WTC11 (cell line): ENCODE data around the gene RBM47. TPM values are rescaled to one million over a fixed set of nuclear protein-coding genes. Genes with fewer than 3 reads are reported as not detected.

Source experiments
- ATAC-seq: fragments of 200-7000 bp; cut with Tn5 transposase; 2 replicates; pipeline ENCODE4 v1.10.0; 2021; ENCODE audit warnings: mild to moderate bottlenecking, moderate library complexity
- CTCF ChIA-PET: fragments of 300-600 bp; sonication (Branson Sonifier 250); formaldehyde crosslinking; loops from one replicate; lab custom pipeline; 2021; ENCODE audit warnings: antibody characterized with exemption; lab: Charles Lee
- POLR2A ChIA-PET: fragments of 350-600 bp; sonication (Branson Sonifier 250); formaldehyde crosslinking; loops from one replicate; lab custom pipeline; 2021; ENCODE audit warnings: antibody characterized with exemption; lab: Charles Lee
- DNase-seq: peaks from one replicate; pipeline ENCODE4 v3.0.0; 2021; ENCODE audit warnings: low spot score
- H3K27ac Mint-ChIP-seq: 2 replicates; pipeline ENCODE4 v1.8.0; 2021; ENCODE audit warnings: mixed read lengths
- H3K27me3 Mint-ChIP-seq: 2 replicates; pipeline ENCODE4 v1.8.0; 2021; ENCODE audit warnings: low read depth, mild to moderate bottlenecking, moderate library complexity, mixed read lengths
- H3K36me3 Mint-ChIP-seq: 2 replicates; pipeline ENCODE4 v1.8.0; 2021; ENCODE audit warnings: mixed read lengths
- H3K4me1 Mint-ChIP-seq: 2 replicates; pipeline ENCODE4 v1.8.0; 2022; ENCODE audit warnings: mixed read lengths
- H3K4me3 Mint-ChIP-seq: 2 replicates; pipeline ENCODE4 v1.8.0; 2021; ENCODE audit warnings: mild to moderate bottlenecking, moderate library complexity, mixed read lengths
- H3K9me3 Mint-ChIP-seq: 2 replicates; pipeline ENCODE4 v1.8.0; 2021; ENCODE audit warnings: mixed read lengths
- JAZF1 ChIP-seq: fragments of 250-450 bp; sonication (Bioruptor Pico); IDR thresholded peaks from 2 replicates; pipeline ENCODE4 v1.9.0; 2021; ENCODE audit warnings: moderate library complexity, mild to moderate bottlenecking, inconsistent platforms
- JUN ChIP-seq: sonication (generic); formaldehyde crosslinking; IDR thresholded peaks from 2 replicates; pipeline ENCODE4 v1.8.0; 2023; ENCODE audit warnings: mild to moderate bottlenecking, missing genetic modification reagents
- MXD4 ChIP-seq: fragments of 250-450 bp; sonication (Bioruptor Pico); IDR thresholded peaks from 2 replicates; pipeline ENCODE4 v1.8.0; 2021; ENCODE audit warnings: mild to moderate bottlenecking, moderate library complexity, borderline replicate concordance
- NFATC4 ChIP-seq: fragments of 250-450 bp; sonication (Bioruptor Pico); IDR thresholded peaks from 2 replicates; pipeline ENCODE4 v1.9.0; 2021; ENCODE audit warnings: mild to moderate bottlenecking
- PRDM15 ChIP-seq: sonication (generic); formaldehyde crosslinking; IDR thresholded peaks from 2 replicates; pipeline ENCODE4 v1.8.0; 2022; ENCODE audit warnings: missing genetic modification reagents
- ZNF232 ChIP-seq: sonication (generic); formaldehyde crosslinking; IDR thresholded peaks from 2 replicates; pipeline ENCODE4 v1.8.0; 2022; ENCODE audit warnings: mild to moderate bottlenecking, missing genetic modification reagents
- ZNF317 ChIP-seq: sonication (generic); formaldehyde crosslinking; IDR thresholded peaks from 2 replicates; pipeline ENCODE4 v1.8.1; 2023; ENCODE audit warnings: low read depth, mild to moderate bottlenecking, moderate library complexity, missing genetic modification reagents, borderline replicate concordance
- ZNF423 ChIP-seq: fragments of 250-450 bp; sonication (Bioruptor Pico); IDR thresholded peaks from 2 replicates; pipeline ENCODE4 v2.1.2; 2022; ENCODE audit warnings: mild to moderate bottlenecking, moderate library complexity
- ZNF671 ChIP-seq: fragments of 250-450 bp; sonication (Bioruptor Pico); IDR thresholded peaks from 2 replicates; pipeline ENCODE4 v1.8.0; 2021; ENCODE audit warnings: mild to moderate bottlenecking
- total RNA-seq: library from RNA; stranded (reverse); gene quantifications from 3 replicates; pipeline ENCODE4 v1.2.3, GENCODE V29; 2021
- TF ChIP-seq, protein P1 (sequence below): sonication (generic); formaldehyde crosslinking; IDR thresholded peaks from 2 replicates; pipeline ENCODE4 v1.8.0; 2023; ENCODE audit warnings: missing genetic modification reagents
- TF ChIP-seq, protein P2 (sequence below): sonication (generic); formaldehyde crosslinking; IDR thresholded peaks from 2 replicates; pipeline ENCODE4 v1.8.1; 2022; ENCODE audit warnings: low read depth, missing genetic modification reagents, borderline replicate concordance
- TF ChIP-seq, protein P3 (sequence below): sonication (generic); formaldehyde crosslinking; IDR thresholded peaks from 2 replicates; pipeline ENCODE4 v1.8.0; 2023; ENCODE audit warnings: missing genetic modification reagents, mild to moderate bottlenecking, borderline replicate concordance
- TF ChIP-seq, protein P4 (sequence below): sonication (generic); formaldehyde crosslinking; IDR thresholded peaks from 2 replicates; pipeline ENCODE4 v1.8.0; 2022; ENCODE audit warnings: mild to moderate bottlenecking, missing genetic modification reagents

The RBM47 gene
- total RNA-seq, 1 experiment from 2014 or later = 97.9 TPM

DNA sequence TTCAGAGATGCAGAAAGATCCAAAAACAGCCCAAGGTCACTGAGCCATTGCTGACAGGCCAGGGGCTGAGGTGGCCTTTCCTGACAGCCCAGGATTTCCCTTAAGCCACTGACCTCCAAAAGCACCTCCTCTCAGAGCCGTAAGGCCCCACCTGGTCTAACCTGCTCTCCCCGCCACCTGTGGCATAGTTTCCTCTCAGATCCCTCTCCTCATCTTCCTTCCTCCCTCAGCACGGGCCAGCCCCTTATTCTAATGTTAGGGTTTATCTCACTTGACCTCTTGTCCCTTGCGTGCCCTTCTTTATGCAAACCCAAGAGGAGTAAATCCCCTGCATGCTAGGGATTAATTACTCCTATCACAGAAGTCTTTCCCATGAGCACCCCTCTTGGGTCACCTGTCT, 113.0 kb downstream of the RBM47 start:
- Mint-ChIP-seq H3K27ac (peak overlapping the region; percentile 93; the same call in 1 of the 2 replicates), H3K4me3 (no peak overlapping the region), H3K27me3 (no peaks in the 10 kb centered on the region), H3K9me3 (no peaks in the 10 kb centered on the region), H3K36me3 (peaks cover 14% of the 10 kb centered on the region; the same call in 1 of the 2 replicates), H3K4me1 (peaks cover 44% of the 10 kb centered on the region)
- TF ChIP-seq, protein P1, sequence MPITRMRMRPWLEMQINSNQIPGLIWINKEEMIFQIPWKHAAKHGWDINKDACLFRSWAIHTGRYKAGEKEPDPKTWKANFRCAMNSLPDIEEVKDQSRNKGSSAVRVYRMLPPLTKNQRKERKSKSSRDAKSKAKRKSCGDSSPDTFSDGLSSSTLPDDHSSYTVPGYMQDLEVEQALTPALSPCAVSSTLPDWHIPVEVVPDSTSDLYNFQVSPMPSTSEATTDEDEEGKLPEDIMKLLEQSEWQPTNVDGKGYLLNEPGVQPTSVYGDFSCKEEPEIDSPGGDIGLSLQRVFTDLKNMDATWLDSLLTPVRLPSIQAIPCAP (CRISPR knock-in tag) = no peak
- TF ChIP-seq PRDM15 (CRISPR knock-in tag) = peak; percentile 76
- DNase-seq (peak; percentile 24), ATAC-seq (peak; percentile 80)
- POLR2A ChIA-PET = interaction anchor here (0.8 kb wide), 1 partner anchor 9 kb away, joined by 3 read pairs; no protein-coding TSS in a partner anchor
- CTCF ChIA-PET = no interaction called here

- H3K4me1 Mint-ChIP-seq = peaks cover 44% of the 10 kb centered on the region
- no peak for DNase-seq
- POLR2A ChIA-PET = no interaction called here
- ATAC-seq = peak; percentile 47
- peak overlapping the region; percentile 24; the same call in 1 of the 2 replicates for H3K27ac Mint-ChIP-seq
- H3K9me3 Mint-ChIP-seq = no peaks in the 10 kb centered on the region
- H3K4me3 Mint-ChIP-seq = no peak overlapping the region
- TF ChIP-seq JAZF1 (CRISPR knock-in tag) = no peak
- TF ChIP-seq, all 79 proteins: peak for 0
- H3K27me3 Mint-ChIP-seq = no peaks in the 10 kb centered on the region
- H3K36me3 Mint-ChIP-seq = peaks cover 16% of the 10 kb centered on the region; the same call in 1 of the 2 replicates
- CTCF ChIA-PET = interaction anchor here (1.2 kb wide), 1 partner anchor 35 kb away, joined by 3 read pairs; no protein-coding TSS in a partner anchor
These were observed 114.0 kb downstream of the RBM47 start for GRCh38 chr4:40515398-40516293.

DNA sequence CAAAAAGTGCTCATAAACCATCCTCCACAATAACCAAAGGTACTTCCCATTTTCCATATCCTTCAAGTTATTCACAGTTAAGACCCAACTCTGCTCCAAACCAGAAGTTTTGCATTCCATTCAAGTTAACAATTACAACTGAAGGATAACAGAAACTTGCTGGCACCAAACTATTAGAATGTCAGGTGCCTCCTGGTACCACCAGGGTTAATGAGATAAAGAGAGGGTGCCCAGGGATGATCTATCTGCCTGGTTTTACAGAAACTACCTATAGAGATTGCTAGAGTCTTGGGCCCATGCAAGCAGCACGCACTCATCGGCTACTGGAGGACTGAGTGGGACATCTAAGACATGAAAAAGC, 114.6 kb downstream of the RBM47 start:
- Mint-ChIP-seq H3K27me3 (no peaks in the 10 kb centered on the region), H3K27ac (0 out of 2 replicates have a peak overlapping the region, but pooled peaks have one; percentile 15), H3K4me3 (no peak overlapping the region), H3K9me3 (no peaks in the 10 kb centered on the region), H3K36me3 (peaks cover 15% of the 10 kb centered on the region), H3K4me1 (peaks cover 44% of the 10 kb centered on the region)
- TF ChIP-seq ZNF423 (CRISPR knock-in tag) (no peak), ZNF317 (CRISPR knock-in tag) (no peak), NFATC4 (CRISPR knock-in tag) (no peak), ZNF671 (no peak), ZNF232 (CRISPR knock-in tag) (no peak), JUN (no peak), MXD4 (no peak)
- TF ChIP-seq, protein P2, sequence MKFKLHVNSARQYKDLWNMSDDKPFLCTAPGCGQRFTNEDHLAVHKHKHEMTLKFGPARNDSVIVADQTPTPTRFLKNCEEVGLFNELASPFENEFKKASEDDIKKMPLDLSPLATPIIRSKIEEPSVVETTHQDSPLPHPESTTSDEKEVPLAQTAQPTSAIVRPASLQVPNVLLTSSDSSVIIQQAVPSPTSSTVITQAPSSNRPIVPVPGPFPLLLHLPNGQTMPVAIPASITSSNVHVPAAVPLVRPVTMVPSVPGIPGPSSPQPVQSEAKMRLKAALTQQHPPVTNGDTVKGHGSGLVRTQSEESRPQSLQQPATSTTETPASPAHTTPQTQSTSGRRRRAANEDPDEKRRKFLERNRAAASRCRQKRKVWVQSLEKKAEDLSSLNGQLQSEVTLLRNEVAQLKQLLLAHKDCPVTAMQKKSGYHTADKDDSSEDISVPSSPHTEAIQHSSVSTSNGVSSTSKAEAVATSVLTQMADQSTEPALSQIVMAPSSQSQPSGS (CRISPR knock-in tag) = no peak
- TF ChIP-seq, protein P3, sequence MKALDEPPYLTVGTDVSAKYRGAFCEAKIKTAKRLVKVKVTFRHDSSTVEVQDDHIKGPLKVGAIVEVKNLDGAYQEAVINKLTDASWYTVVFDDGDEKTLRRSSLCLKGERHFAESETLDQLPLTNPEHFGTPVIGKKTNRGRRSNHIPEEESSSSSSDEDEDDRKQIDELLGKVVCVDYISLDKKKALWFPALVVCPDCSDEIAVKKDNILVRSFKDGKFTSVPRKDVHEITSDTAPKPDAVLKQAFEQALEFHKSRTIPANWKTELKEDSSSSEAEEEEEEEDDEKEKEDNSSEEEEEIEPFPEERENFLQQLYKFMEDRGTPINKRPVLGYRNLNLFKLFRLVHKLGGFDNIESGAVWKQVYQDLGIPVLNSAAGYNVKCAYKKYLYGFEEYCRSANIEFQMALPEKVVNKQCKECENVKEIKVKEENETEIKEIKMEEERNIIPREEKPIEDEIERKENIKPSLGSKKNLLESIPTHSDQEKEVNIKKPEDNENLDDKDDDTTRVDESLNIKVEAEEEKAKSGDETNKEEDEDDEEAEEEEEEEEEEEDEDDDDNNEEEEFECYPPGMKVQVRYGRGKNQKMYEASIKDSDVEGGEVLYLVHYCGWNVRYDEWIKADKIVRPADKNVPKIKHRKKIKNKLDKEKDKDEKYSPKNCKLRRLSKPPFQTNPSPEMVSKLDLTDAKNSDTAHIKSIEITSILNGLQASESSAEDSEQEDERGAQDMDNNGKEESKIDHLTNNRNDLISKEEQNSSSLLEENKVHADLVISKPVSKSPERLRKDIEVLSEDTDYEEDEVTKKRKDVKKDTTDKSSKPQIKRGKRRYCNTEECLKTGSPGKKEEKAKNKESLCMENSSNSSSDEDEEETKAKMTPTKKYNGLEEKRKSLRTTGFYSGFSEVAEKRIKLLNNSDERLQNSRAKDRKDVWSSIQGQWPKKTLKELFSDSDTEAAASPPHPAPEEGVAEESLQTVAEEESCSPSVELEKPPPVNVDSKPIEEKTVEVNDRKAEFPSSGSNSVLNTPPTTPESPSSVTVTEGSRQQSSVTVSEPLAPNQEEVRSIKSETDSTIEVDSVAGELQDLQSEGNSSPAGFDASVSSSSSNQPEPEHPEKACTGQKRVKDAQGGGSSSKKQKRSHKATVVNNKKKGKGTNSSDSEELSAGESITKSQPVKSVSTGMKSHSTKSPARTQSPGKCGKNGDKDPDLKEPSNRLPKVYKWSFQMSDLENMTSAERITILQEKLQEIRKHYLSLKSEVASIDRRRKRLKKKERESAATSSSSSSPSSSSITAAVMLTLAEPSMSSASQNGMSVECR = no peak
- TF ChIP-seq, protein P4, sequence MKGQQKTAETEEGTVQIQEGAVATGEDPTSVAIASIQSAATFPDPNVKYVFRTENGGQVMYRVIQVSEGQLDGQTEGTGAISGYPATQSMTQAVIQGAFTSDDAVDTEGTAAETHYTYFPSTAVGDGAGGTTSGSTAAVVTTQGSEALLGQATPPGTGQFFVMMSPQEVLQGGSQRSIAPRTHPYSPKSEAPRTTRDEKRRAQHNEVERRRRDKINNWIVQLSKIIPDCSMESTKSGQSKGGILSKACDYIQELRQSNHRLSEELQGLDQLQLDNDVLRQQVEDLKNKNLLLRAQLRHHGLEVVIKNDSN (CRISPR knock-in tag) = no peak
- no peak for ATAC-seq
- ChIA-PET POLR2A (no interaction called here), CTCF (interaction anchor here (1.2 to 1.4 kb wide), 2 partner anchors 36 to 198 kb away, joined by 3 to 4 read pairs; no protein-coding TSS in a partner anchor)
- no peak for DNase-seq
